ENCODE results near the gene PTPRN2.

Gene PTPRN2

GRCh38 chr7:157839672-157840167, 747.9 kb downstream of the PTPRN2 start:
- no peak for TF ChIP-seq FOXA1 (IDR thresholded peaks at IDR 0.05)
- no peak for TF ChIP-seq SUZ12 (IDR thresholded peaks at IDR 0.05)
- TF ChIP-seq CTBP1 (IDR thresholded peaks at IDR 0.05; ENCODE audit: borderline replicate concordance): no peak
- no peak for TF ChIP-seq ZNF384 (IDR thresholded peaks at IDR 0.05)
- TF ChIP-seq TARDBP (IDR thresholded peaks at IDR 0.05): no peak
- TF ChIP-seq ELF4 (IDR thresholded peaks at IDR 0.05): no peak
- TF ChIP-seq FOXM1 (IDR thresholded peaks at IDR 0.05; ENCODE audit: borderline replicate concordance): no peak
- no peak for TF ChIP-seq ARNT (IDR thresholded peaks at IDR 0.05)
- no peak for TF ChIP-seq HDGF (IDR thresholded peaks at IDR 0.05; ENCODE audit: borderline replicate concordance)
- TF ChIP-seq BHLHE40 (IDR thresholded peaks at IDR 0.05; ENCODE audit: borderline replicate concordance): no peak
- TF ChIP-seq LEF1 (IDR thresholded peaks at IDR 0.05; ENCODE audit: borderline replicate concordance): no peak
- TF ChIP-seq L3MBTL2 (conservative IDR thresholded peaks at IDR 0.05): no peak
- TF ChIP-seq, protein P1, sequence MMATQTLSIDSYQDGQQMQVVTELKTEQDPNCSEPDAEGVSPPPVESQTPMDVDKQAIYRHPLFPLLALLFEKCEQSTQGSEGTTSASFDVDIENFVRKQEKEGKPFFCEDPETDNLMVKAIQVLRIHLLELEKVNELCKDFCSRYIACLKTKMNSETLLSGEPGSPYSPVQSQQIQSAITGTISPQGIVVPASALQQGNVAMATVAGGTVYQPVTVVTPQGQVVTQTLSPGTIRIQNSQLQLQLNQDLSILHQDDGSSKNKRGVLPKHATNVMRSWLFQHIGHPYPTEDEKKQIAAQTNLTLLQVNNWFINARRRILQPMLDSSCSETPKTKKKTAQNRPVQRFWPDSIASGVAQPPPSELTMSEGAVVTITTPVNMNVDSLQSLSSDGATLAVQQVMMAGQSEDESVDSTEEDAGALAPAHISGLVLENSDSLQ (IDR thresholded peaks at IDR 0.05): no peak
- DNase-seq (ENCODE audit: extremely low spot score): no peak
- ChIA-PET CTCF (no interaction called here), POLR2A (no interaction called here)

- POLR2A ChIA-PET: no interaction called here
- CTCF ChIA-PET: no interaction called here
These were observed 748.4 kb downstream of the PTPRN2 start for GRCh38 chr7:157839226-157839625.

DNA sequence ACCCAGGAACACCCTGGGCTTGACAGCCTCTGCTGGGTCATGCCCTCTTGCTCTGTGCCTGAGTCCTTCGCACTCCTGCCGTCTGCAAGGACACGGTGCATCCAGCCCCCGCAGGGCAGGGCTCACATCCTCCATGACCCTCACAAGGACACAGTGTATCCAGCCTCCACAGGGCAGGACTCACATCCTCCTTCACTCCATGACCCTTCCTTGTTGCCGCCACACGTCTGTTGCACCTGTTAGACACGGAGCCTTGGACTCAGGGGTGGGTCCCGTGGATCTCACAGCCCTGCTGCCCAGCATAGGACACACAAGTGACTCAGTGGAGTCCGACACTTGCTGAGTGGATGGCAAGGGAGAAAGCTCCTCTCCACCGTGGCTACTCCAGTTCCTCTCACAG, 750.1 kb downstream of the PTPRN2 start:
- ChIA-PET CTCF (no interaction called here), POLR2A (no interaction called here)
- no peak for DNase-seq (ENCODE audit: extremely low spot score)
- TF ChIP-seq BHLHE40 (IDR thresholded peaks at IDR 0.05; ENCODE audit: borderline replicate concordance): no peak
- no peak for TF ChIP-seq SP1 (IDR thresholded peaks at IDR 0.05)
- TF ChIP-seq ZNF384 (IDR thresholded peaks at IDR 0.05): no peak
- TF ChIP-seq ARNT (IDR thresholded peaks at IDR 0.05): no peak
- no peak for TF ChIP-seq TARDBP (IDR thresholded peaks at IDR 0.05)
- no peak for TF ChIP-seq LEF1 (IDR thresholded peaks at IDR 0.05; ENCODE audit: borderline replicate concordance)
- TF ChIP-seq FOXA1 (IDR thresholded peaks at IDR 0.05): no peak
- no peak for TF ChIP-seq CTBP1 (IDR thresholded peaks at IDR 0.05; ENCODE audit: borderline replicate concordance)
- TF ChIP-seq ELF4 (IDR thresholded peaks at IDR 0.05): no peak
- no peak for TF ChIP-seq FOXK2 (IDR thresholded peaks at IDR 0.05)
- TF ChIP-seq HDGF (IDR thresholded peaks at IDR 0.05; ENCODE audit: borderline replicate concordance): no peak
- TF ChIP-seq L3MBTL2 (conservative IDR thresholded peaks at IDR 0.05): no peak
- no peak for TF ChIP-seq NFRKB (IDR thresholded peaks at IDR 0.05)
- TF ChIP-seq FOXM1 (IDR thresholded peaks at IDR 0.05; ENCODE audit: borderline replicate concordance): no peak
- TF ChIP-seq, protein P1 (IDR thresholded peaks at IDR 0.05): no peak

More at GRCh38 chr7:157839226-157839625, 748.4 kb downstream of the PTPRN2 start:
- DNase-seq (ENCODE audit: extremely low spot score): no peak
- no peak for TF ChIP-seq CTBP1 (IDR thresholded peaks at IDR 0.05; ENCODE audit: borderline replicate concordance)
- TF ChIP-seq TARDBP (IDR thresholded peaks at IDR 0.05): no peak
- TF ChIP-seq, protein P1 (IDR thresholded peaks at IDR 0.05): no peak
- TF ChIP-seq NFRKB (IDR thresholded peaks at IDR 0.05): no peak
- no peak for TF ChIP-seq L3MBTL2 (conservative IDR thresholded peaks at IDR 0.05)
- TF ChIP-seq FOXK2 (IDR thresholded peaks at IDR 0.05): no peak
- TF ChIP-seq SP1 (IDR thresholded peaks at IDR 0.05): no peak
- TF ChIP-seq BHLHE40 (IDR thresholded peaks at IDR 0.05; ENCODE audit: borderline replicate concordance): no peak
- TF ChIP-seq FOXM1 (IDR thresholded peaks at IDR 0.05; ENCODE audit: borderline replicate concordance): no peak
- no peak for TF ChIP-seq FOXA1 (IDR thresholded peaks at IDR 0.05)
- TF ChIP-seq LEF1 (IDR thresholded peaks at IDR 0.05; ENCODE audit: borderline replicate concordance): no peak
- no peak for TF ChIP-seq HDGF (IDR thresholded peaks at IDR 0.05; ENCODE audit: borderline replicate concordance)
- no peak for TF ChIP-seq ZNF384 (IDR thresholded peaks at IDR 0.05)
- TF ChIP-seq SUZ12 (IDR thresholded peaks at IDR 0.05): no peak
- no peak for TF ChIP-seq ELF4 (IDR thresholded peaks at IDR 0.05)
- TF ChIP-seq ARNT (IDR thresholded peaks at IDR 0.05): no peak

GRCh38 chr7:157837047-157837446, 750.6 kb downstream of the PTPRN2 start:
- ChIA-PET CTCF (no interaction called here), POLR2A (no interaction called here)
- DNase-seq (ENCODE audit: extremely low spot score): no peak
- no peak for TF ChIP-seq SP1 (IDR thresholded peaks at IDR 0.05)
- no peak for TF ChIP-seq LEF1 (IDR thresholded peaks at IDR 0.05; ENCODE audit: borderline replicate concordance)

DNA sequence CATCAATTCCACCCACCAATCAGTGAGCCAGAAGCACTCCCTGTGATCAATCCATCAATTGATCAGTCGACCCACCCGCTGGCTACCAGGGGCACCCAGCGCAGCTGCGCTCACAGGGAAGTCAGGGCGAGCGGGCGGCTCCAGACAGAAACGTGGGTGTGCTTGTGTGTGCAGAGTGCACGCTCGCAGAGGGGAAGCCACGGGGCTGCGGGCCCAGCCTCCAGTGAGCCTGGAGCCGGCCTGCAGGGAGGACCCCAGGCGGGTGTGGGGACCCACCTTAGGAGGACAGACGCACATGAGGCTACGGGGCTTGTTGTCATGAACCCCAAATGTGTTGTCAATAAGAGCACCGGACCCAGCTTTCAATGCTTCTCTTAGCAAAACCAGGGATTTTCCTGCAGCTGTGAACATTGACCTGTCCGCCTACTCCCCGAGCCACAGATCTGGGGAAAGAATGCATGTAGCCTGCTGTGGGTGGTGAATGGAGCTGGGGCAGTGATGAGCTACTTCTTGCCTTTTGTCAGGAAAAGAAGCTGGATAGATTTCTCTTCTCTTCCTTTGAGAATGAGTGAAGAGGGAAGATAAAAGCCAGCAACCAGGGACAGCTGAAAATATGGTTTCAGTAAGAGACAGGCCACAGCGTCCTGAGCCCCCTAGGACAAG, 753.0 kb downstream of the PTPRN2 start:
- TF ChIP-seq HDGF (IDR thresholded peaks at IDR 0.05; ENCODE audit: borderline replicate concordance): no peak
- TF ChIP-seq FOXA1 (IDR thresholded peaks at IDR 0.05): no peak
- DNase-seq (ENCODE audit: extremely low spot score): no peak
- POLR2A ChIA-PET: no interaction called here
- CTCF ChIA-PET: no interaction called here

DNA sequence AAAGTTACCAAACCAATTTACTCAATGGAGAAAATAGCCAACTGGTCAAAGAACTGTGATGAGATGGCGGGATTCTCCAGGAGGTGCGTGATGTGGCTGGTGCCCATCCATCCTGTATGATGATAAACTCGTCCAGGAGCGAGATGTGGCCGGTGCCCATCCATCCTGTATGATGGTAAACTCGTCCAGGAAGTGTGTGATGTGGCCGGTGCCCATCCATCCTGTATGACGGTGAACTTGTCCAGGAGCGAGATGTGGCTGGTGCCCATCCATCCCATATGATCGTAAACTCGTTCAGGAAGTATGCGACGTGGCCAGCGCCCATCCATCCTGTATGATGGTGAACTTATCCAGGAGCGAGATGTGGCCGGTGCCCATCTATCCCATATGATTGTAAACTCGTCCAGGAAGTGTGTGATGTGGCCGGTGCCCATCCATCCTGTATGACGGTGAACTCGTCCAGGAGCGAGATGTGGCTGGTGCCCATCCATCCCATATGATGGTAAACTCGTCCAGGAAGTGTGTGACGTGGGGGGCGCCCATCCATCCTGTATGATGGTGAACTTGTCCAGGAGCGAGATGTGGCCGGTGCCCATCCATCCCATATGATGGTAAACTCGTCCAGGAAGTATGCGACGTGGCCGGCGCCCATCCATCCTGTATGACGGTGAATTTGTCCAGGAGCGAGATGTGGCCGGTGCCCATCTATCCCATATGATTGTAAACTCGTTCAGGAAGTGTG, 754.6 kb downstream of the PTPRN2 start:
- no peak for DNase-seq (ENCODE audit: extremely low spot score)
- ChIA-PET POLR2A (no interaction called here), CTCF (no interaction called here)
- no peak for TF ChIP-seq SUZ12 (IDR thresholded peaks at IDR 0.05)
- TF ChIP-seq BHLHE40 (IDR thresholded peaks at IDR 0.05; ENCODE audit: borderline replicate concordance): no peak
- TF ChIP-seq CTBP1 (IDR thresholded peaks at IDR 0.05; ENCODE audit: borderline replicate concordance): no peak
- TF ChIP-seq ELF4 (IDR thresholded peaks at IDR 0.05): no peak
- no peak for TF ChIP-seq TARDBP (IDR thresholded peaks at IDR 0.05)
- no peak for TF ChIP-seq FOXA1 (IDR thresholded peaks at IDR 0.05)
- TF ChIP-seq FOXK2 (IDR thresholded peaks at IDR 0.05): no peak
- no peak for TF ChIP-seq NFRKB (IDR thresholded peaks at IDR 0.05)
- TF ChIP-seq LEF1 (IDR thresholded peaks at IDR 0.05; ENCODE audit: borderline replicate concordance): no peak
- TF ChIP-seq, protein P1 (IDR thresholded peaks at IDR 0.05): no peak
- TF ChIP-seq HDGF (IDR thresholded peaks at IDR 0.05; ENCODE audit: borderline replicate concordance): no peak
- no peak for TF ChIP-seq L3MBTL2 (conservative IDR thresholded peaks at IDR 0.05)
- TF ChIP-seq ZNF384 (IDR thresholded peaks at IDR 0.05): no peak
- TF ChIP-seq ARNT (IDR thresholded peaks at IDR 0.05): no peak
- no peak for TF ChIP-seq FOXM1 (IDR thresholded peaks at IDR 0.05; ENCODE audit: borderline replicate concordance)
- no peak for TF ChIP-seq SP1 (IDR thresholded peaks at IDR 0.05)
